Measurements from ENCODE around the gene TOR1A. TPM values are rescaled to one million over a fixed set of nuclear protein-coding genes. Genes with fewer than 3 reads are reported as not detected.

The TOR1A gene
- total RNA-seq, 1 experiment from 2014 or later = 24.4 TPM

GRCh38 chr9:129822898-129823541 is 916 bp downstream of the TOR1A start:
- H3K79me2 ChIP-seq (ENCODE audit: insufficient read depth, low read length) = peaks cover 11% of the 10 kb centered on the region
- H2AFZ ChIP-seq (ENCODE audit: low read depth, low read length, poor library complexity, severe bottlenecking) = no peak overlapping the region
- peak overlapping the region; percentile 51; the same call in 1 of the 2 replicates for H3K27ac ChIP-seq (ENCODE audit: low read depth, low read length)
- no peaks in the 10 kb centered on the region for H3K9me2 ChIP-seq (ENCODE audit: insufficient read depth)
- peaks cover 0 to 7% of the 10 kb centered on the region in 2 experiments; a peak in 2 of 4 replicates for H3K4me1 ChIP-seq (ENCODE audit: control insufficient read depth in 1 of 2, insufficient read depth in 2 of 2, low read length in 2 of 2)
- TF ChIP-seq EZH2phosphoT487 (IDR thresholded peaks at IDR 0.05; ENCODE audit: borderline replicate concordance) (no peak), EZH2 (IDR thresholded peaks at IDR 0.05) (no peak), SIN3A (IDR thresholded peaks at IDR 0.05; ENCODE audit: low read depth) (no peak), POLR2A (IDR thresholded peaks at IDR 0.05; ENCODE audit: borderline replicate concordance, extremely low read depth, insufficient read depth, insufficient read length) (no peak), POLR2AphosphoS5 (IDR thresholded peaks at IDR 0.05; ENCODE audit: low read depth, low read length) (no peak), FOSL1 (IDR thresholded peaks at IDR 0.05; ENCODE audit: low read depth) (no peak)
- H3K4me2 ChIP-seq (ENCODE audit: low read length) = peak overlapping the region; percentile 84
- ChIA-PET CTCF (no interaction called here), RAD21 (ENCODE audit: low non-redundant PET in 1 of 2, low total read pairs in 2 of 2, uncharacterized antibody in 2 of 2, unreplicated experiment in 2 of 2) (no interaction called here), POLR2A (no interaction called here)
- no peaks in the 10 kb centered on the region for H3K9me3 ChIP-seq (ENCODE audit: control insufficient read depth in 1 of 2, insufficient read depth in 1 of 2, low read depth in 1 of 2, low read length in 2 of 2)
- ATAC-seq = peak; percentile 12
- BruUV-seq (replicated peaks) = no TSS peak
- intact Hi-C loops (cut with micrococcal nuclease) = no loop called here
- peaks cover 15 to 17% of the 10 kb centered on the region in 2 experiments; a peak in 3 of 4 replicates for H3K36me3 ChIP-seq (ENCODE audit: control insufficient read depth in 1 of 2, insufficient read depth in 2 of 2, low read length in 2 of 2)
- peak overlapping the region; percentile 83 for H3K9ac ChIP-seq (ENCODE audit: low read length)
- peak overlapping the region; percentile 78 to 88 for H3K4me3 ChIP-seq (replicated peaks in 1 of 2; ENCODE audit: low read depth in 1 of 2, low read length in 2 of 2)
- H4K20me1 ChIP-seq (ENCODE audit: insufficient read depth) = no peaks in the 10 kb centered on the region
- H3K27me3 ChIP-seq (ENCODE audit: insufficient read depth, low read length) = no peaks in the 10 kb centered on the region
- DNase-seq (ENCODE audit: low read depth, low spot score) = no peak

GRCh38 chr9:129816501-129817435 is 7.2 kb downstream of the TOR1A start:
- H2AFZ ChIP-seq (ENCODE audit: low read depth, low read length, poor library complexity, severe bottlenecking) = no peak overlapping the region
- H4K20me1 ChIP-seq (ENCODE audit: insufficient read depth) = 0 out of 2 replicates have a peak, but pooled peaks cover 3% of the 10 kb centered on the region
- H3K9ac ChIP-seq (ENCODE audit: low read length) = no peak overlapping the region
- POLR2A ChIA-PET = no interaction called here
- no peaks in the 10 kb centered on the region for H3K79me2 ChIP-seq (ENCODE audit: insufficient read depth, low read length)
- no peak overlapping the region for H3K4me2 ChIP-seq (ENCODE audit: low read length)
- ATAC-seq (no peak), DNase-seq (ENCODE audit: low read depth, low spot score) (no peak)
- no peak overlapping the region for H3K27ac ChIP-seq (ENCODE audit: low read depth, low read length)
- no peaks in the 10 kb centered on the region for H3K9me2 ChIP-seq (ENCODE audit: insufficient read depth)
- no peaks in the 10 kb centered on the region for H3K27me3 ChIP-seq (ENCODE audit: insufficient read depth, low read length)
- no peaks in the 10 kb centered on the region for H3K9me3 ChIP-seq (ENCODE audit: control insufficient read depth in 1 of 2, insufficient read depth in 1 of 2, low read depth in 1 of 2, low read length in 2 of 2)
- CTCF ChIA-PET = no interaction called here
- BruUV-seq (replicated peaks) = no TSS peak
- no peaks in the 10 kb centered on the region for H3K4me1 ChIP-seq (ENCODE audit: control insufficient read depth in 1 of 2, insufficient read depth in 2 of 2, low read length in 2 of 2)
- H3K36me3 ChIP-seq (ENCODE audit: control insufficient read depth in 1 of 2, insufficient read depth in 2 of 2, low read length in 2 of 2) = peaks cover 16% of the 10 kb centered on the region in 2 experiments; a peak in 3 of 4 replicates
- RAD21 ChIA-PET (ENCODE audit: low non-redundant PET in 1 of 2, low total read pairs in 2 of 2, uncharacterized antibody in 2 of 2, unreplicated experiment in 2 of 2) = interaction anchor here (0.6 to 0.7 kb wide), 2 partner anchors 22 to 191 kb away, joined by 3 to 4 read pairs; partner anchors contain the start of gene NTMT1 (in 1 of the 2)
- intact Hi-C loops (cut with micrococcal nuclease) = no loop called here
- no peak overlapping the region for H3K4me3 ChIP-seq (replicated peaks in 1 of 2; ENCODE audit: low read depth in 1 of 2, low read length in 2 of 2)
- TF ChIP-seq CEBPB (IDR thresholded peaks at IDR 0.05; ENCODE audit: low read depth) (no peak), RAD21 (IDR thresholded peaks at IDR 0.05; ENCODE audit: low read depth) (no peak), EZH2 (IDR thresholded peaks at IDR 0.05) (no peak), JUND (IDR thresholded peaks at IDR 0.05) (no peak), SIN3A (IDR thresholded peaks at IDR 0.05; ENCODE audit: low read depth) (no peak), CBX3 (IDR thresholded peaks at IDR 0.05; ENCODE audit: low read depth) (no peak), YY1 (IDR thresholded peaks at IDR 0.05; ENCODE audit: extremely low read depth, insufficient replicate concordance, low read depth, low read length) (no peak), SRF (IDR thresholded peaks at IDR 0.05; ENCODE audit: low read depth) (no peak), ZFX (IDR thresholded peaks at IDR 0.05) (no peak), CTCF (IDR thresholded peaks at IDR 0.05 in 2 of 3, conservative IDR thresholded peaks at IDR 0.05 in 1 of 3; ENCODE audit: borderline replicate concordance in 1 of 3, insufficient read depth in 1 of 3, low read depth in 2 of 3, low read length in 2 of 3) (no peak), ZBTB33 (IDR thresholded peaks at IDR 0.05; ENCODE audit: extremely low read depth, insufficient replicate concordance, low read length) (no peak)
